H9 (cell line): ENCODE data around the gene HYPK. TPM values are rescaled to one million over a fixed set of nuclear protein-coding genes. Genes with fewer than 3 reads are reported as not detected.

Experiments
- DNase-seq: peaks from one replicate; pipeline ENCODE4 v3.0.0-alpha.2; 2017
- H2AFZ ChIP-seq: one replicate; pipeline ENCODE4 v1.6.1; 2013; ENCODE audit warnings: mild to moderate bottlenecking, low read length, control low read depth, moderate library complexity
- H2AK5ac ChIP-seq: 2 replicates; pipeline ENCODE4 v1.6.1; 2013; ENCODE audit warnings: low read length, control low read depth, mixed read lengths; ENCODE audit not compliant: insufficient read length
- H2BK120ac ChIP-seq: one replicate; pipeline ENCODE4 v1.6.1; 2013; ENCODE audit warnings: low read depth, mild to moderate bottlenecking, low read length, control low read depth, inconsistent platforms; ENCODE audit not compliant: poor library complexity, severe bottlenecking
- H2BK12ac ChIP-seq: 2 replicates; pipeline ENCODE4 v1.6.1; 2013; ENCODE audit warnings: low read length, control low read depth, mixed read lengths, low read depth; ENCODE audit not compliant: insufficient read length
- H2BK15ac ChIP-seq: 2 replicates; pipeline ENCODE4 v1.6.1; 2013; ENCODE audit warnings: low read depth, low read length, control low read depth
- H2BK20ac ChIP-seq: one replicate; pipeline ENCODE4 v1.6.1; 2013; ENCODE audit warnings: low read depth, mild to moderate bottlenecking, low read length, control low read depth, inconsistent platforms; ENCODE audit not compliant: poor library complexity, severe bottlenecking
- H2BK5ac ChIP-seq: 2 replicates; pipeline ENCODE4 v1.6.1; 2013; ENCODE audit warnings: low read length, control low read depth, mixed read lengths; ENCODE audit not compliant: insufficient read length
- H3K14ac ChIP-seq: 2 replicates; pipeline ENCODE4 v1.6.1; 2013; ENCODE audit warnings: low read length, control low read depth; ENCODE audit not compliant: insufficient read depth
- H3K18ac ChIP-seq: 2 replicates; pipeline ENCODE4 v1.6.1; 2013; ENCODE audit warnings: low read depth, mild to moderate bottlenecking, mixed read lengths, low read length, control low read depth; ENCODE audit not compliant: insufficient read length
- H3K23ac ChIP-seq: 2 replicates; pipeline ENCODE4 v1.6.1; 2013; ENCODE audit warnings: low read length, control low read depth, mixed read lengths, low read depth; ENCODE audit not compliant: insufficient read length
- H3K23me2 ChIP-seq: 2 replicates; pipeline ENCODE4 v1.6.1; 2013; ENCODE audit warnings: low read depth, mild to moderate bottlenecking, mixed read lengths, low read length, control low read depth; ENCODE audit not compliant: insufficient read length, poor library complexity, severe bottlenecking
- H3K27ac ChIP-seq: 2 replicates; pipeline ENCODE4 v1.5.1; 2013; ENCODE audit warnings: low read length, control low read depth, mixed read lengths, low read depth; ENCODE audit not compliant: insufficient read length
- H3K27me3 ChIP-seq: 2 replicates; pipeline ENCODE4 v1.6.1; 2013; ENCODE audit warnings: low read length, control low read depth, inconsistent platforms; ENCODE audit not compliant: insufficient read depth
- H3K4ac ChIP-seq: 2 replicates; pipeline ENCODE4 v1.6.1; 2013; ENCODE audit warnings: low read depth, mild to moderate bottlenecking, control low read depth, inconsistent platforms, low read length, moderate library complexity
- H3K4me1 ChIP-seq: 2 replicates; pipeline ENCODE4 v1.6.1; 2013; ENCODE audit warnings: low read length, control low read depth, inconsistent platforms; ENCODE audit not compliant: insufficient read depth
- H3K4me2 ChIP-seq: 2 replicates; pipeline ENCODE4 v1.6.1; 2013; ENCODE audit warnings: low read length, control low read depth, mixed read lengths; ENCODE audit not compliant: insufficient read length, insufficient read depth
- H3K56ac ChIP-seq: 2 replicates; pipeline ENCODE4 v1.6.1; 2013; ENCODE audit warnings: low read depth, mild to moderate bottlenecking, mixed read lengths, low read length, control low read depth; ENCODE audit not compliant: insufficient read length
- H3K79me1 ChIP-seq: 2 replicates; pipeline ENCODE4 v1.6.1; 2013; ENCODE audit warnings: low read depth, mild to moderate bottlenecking, moderate library complexity, low read length, control low read depth, inconsistent platforms; ENCODE audit not compliant: insufficient read depth, poor library complexity, severe bottlenecking
- H3K79me2 ChIP-seq: 2 replicates; pipeline ENCODE4 v1.6.1; 2013; ENCODE audit warnings: low read length, control low read depth, inconsistent platforms; ENCODE audit not compliant: insufficient read depth
- H3K9ac ChIP-seq: 2 replicates; pipeline ENCODE4 v1.6.1; 2013; ENCODE audit warnings: low read length, control low read depth, mixed read lengths; ENCODE audit not compliant: insufficient read length; ENCODE audit errors: extremely low read depth
- H3K9me3 ChIP-seq: one replicate; pipeline ENCODE4 v1.6.1; 2013; ENCODE audit warnings: low read depth, low read length, inconsistent platforms; ENCODE audit not compliant: control insufficient read depth
- H3T11ph ChIP-seq: one replicate; pipeline ENCODE4 v1.6.1; 2013; ENCODE audit warnings: mild to moderate bottlenecking, low read length, control low read depth, inconsistent platforms
- H4K20me1 ChIP-seq: one replicate; pipeline ENCODE4 v1.6.1; 2013; ENCODE audit not compliant: control insufficient read depth, insufficient read length, insufficient read depth
- H4K5ac ChIP-seq: 2 replicates; pipeline ENCODE4 v1.6.1; 2013; ENCODE audit warnings: low read depth, mild to moderate bottlenecking, mixed read lengths, low read length, control low read depth; ENCODE audit not compliant: insufficient read length
- H4K8ac ChIP-seq: replicated peaks from 2 replicates; pipeline ENCODE4 v1.6.1; 2013; ENCODE audit warnings: low read length, control low read depth, mixed read lengths, low read depth; ENCODE audit not compliant: insufficient read length
- H4K91ac ChIP-seq: 2 replicates; pipeline ENCODE4 v1.6.1; 2013; ENCODE audit warnings: low read depth, mild to moderate bottlenecking, moderate library complexity, mixed read lengths, low read length, control low read depth; ENCODE audit not compliant: insufficient read length
- H3K27ac Mint-ChIP-seq, 3 experiments: 2 replicates in 2 of 3; 3 replicates in 1 of 3; pipeline ENCODE4 v1.8.0; 2020 to 2021; ENCODE audit warnings: mixed read lengths in 3 of 3, mild to moderate bottlenecking in 1 of 3, moderate library complexity in 1 of 3
- H3K27me3 Mint-ChIP-seq: 2 replicates; pipeline ENCODE4 v1.8.0; 2021; ENCODE audit warnings: low read depth, mild to moderate bottlenecking, moderate library complexity, mixed read lengths
- H3K36me3 Mint-ChIP-seq, 3 experiments: 2 replicates in 2 of 3; 3 replicates in 1 of 3; pipeline ENCODE4 v1.8.0; 2020 to 2021; ENCODE audit warnings: low read depth in 3 of 3, mixed read lengths in 3 of 3; ENCODE audit not compliant: insufficient read depth in 1 of 3
- H3K4me1 Mint-ChIP-seq, 2 experiments: 2 replicates each; pipeline ENCODE4 v1.8.0; 2020; ENCODE audit warnings: mixed read lengths in 2 of 2
- H3K4me3 Mint-ChIP-seq, 2 experiments: 2 replicates in 1 of 2; 3 replicates in 1 of 2; pipeline ENCODE4 v1.8.0; 2020 to 2021; ENCODE audit warnings: mild to moderate bottlenecking in 2 of 2, mixed read lengths in 2 of 2, moderate library complexity in 1 of 2
- H3K9me3 Mint-ChIP-seq, 2 experiments: 2 replicates in 1 of 2; 3 replicates in 1 of 2; pipeline ENCODE4 v1.8.0; 2020; ENCODE audit warnings: mild to moderate bottlenecking in 2 of 2, mixed read lengths in 2 of 2, moderate library complexity in 1 of 2
- CTCF ChIP-seq: fragments of 200-600 bp; sonication (generic); conservative IDR thresholded peaks from 3 replicates; pipeline ENCODE4 v1.8.0; 2021; ENCODE audit warnings: antibody characterized with exemption, mild to moderate bottlenecking
- WGBS: extraction: QIAGEN DNeasy Blood & Tissue Kit; methylation state at CpG from one replicate; pipeline ENCODE4 v1.1.7; 2013; ENCODE audit warnings: missing lambda C conversion rate, low lambda C conversion rate, mixed read lengths; ENCODE audit not compliant: insufficient read length; ENCODE audit errors: extremely low coverage; 5-methylcytosine and 5-hydroxymethylcytosine counted together
- total RNA-seq: library from RNA; stranded (reverse); gene quantifications from 2 replicates; pipeline ENCODE4 v1.2.1, GENCODE V29; 2021

Gene HYPK
- total RNA-seq, 1 experiment from 2014 or later, result 25.4 TPM

GRCh38 chr15:43792761-43793476, 7.5 kb upstream of the HYPK start:
- Histone ChIP-seq H4K8ac (no peak overlapping the region), H4K5ac (no peak overlapping the region), H3K56ac (peak overlapping the region; percentile 20), H2AFZ (no peak overlapping the region), H4K91ac (peak overlapping the region; percentile 73), H3T11ph (no peak overlapping the region), H3K27me3 (no peaks in the 10 kb centered on the region), H2BK12ac (no peak overlapping the region), H3K23me2 (peaks cover 8% of the 10 kb centered on the region), H2BK20ac (no peak overlapping the region), H3K4ac (no peak overlapping the region; the same call in none of the 2 replicates), H3K4me1 (peaks cover 18% of the 10 kb centered on the region; the same call in 1 of the 2 replicates), H3K14ac (peak overlapping the region; percentile 96), H3K9me3 (no peaks in the 10 kb centered on the region), H3K23ac (no peak overlapping the region), H3K27ac (no peak overlapping the region), H2AK5ac (no peak overlapping the region), H3K79me1 (peaks cover 3% of the 10 kb centered on the region), H3K79me2 (peaks cover 6% of the 10 kb centered on the region; the same call in 1 of the 2 replicates), H3K18ac (peak overlapping the region; percentile 92), H3K4me2 (peak overlapping the region; percentile 94), H2BK120ac (no peak overlapping the region), H3K9ac (peak overlapping the region; percentile 96), H4K20me1 (no peaks in the 10 kb centered on the region), H2BK5ac (no peak overlapping the region), H2BK15ac (no peak overlapping the region; the same call in none of the 2 replicates)
- WGBS, result no CpG with 5 or more reads among the region's 33 CpGs
- H3K4me3 Mint-ChIP-seq, result peak overlapping the region; percentile 98 to 99
- peak overlapping the region; percentile 91 to 99 (median 99) for H3K27ac Mint-ChIP-seq
- TF ChIP-seq CTCF, result 0 out of 3 replicates have a peak, but pooled peaks have one; percentile 10
- DNase-seq, result no peak
- peaks cover 33 to 49% (median 35%) of the 10 kb centered on the region in 3 experiments for H3K36me3 Mint-ChIP-seq
- no peaks in the 10 kb centered on the region for H3K9me3 Mint-ChIP-seq
- H3K4me1 Mint-ChIP-seq, result peaks cover 50 to 64% of the 10 kb centered on the region in 2 experiments
- H3K27me3 Mint-ChIP-seq, result no peaks in the 10 kb centered on the region
